A549 (cell line): ENCODE measurements around the gene STXBP6. TPM values are rescaled to one million over a fixed set of nuclear protein-coding genes. Genes with fewer than 3 reads are reported as not detected.

ENCODE experiments used
- ATAC-seq, 2 experiments: fragments of 200-7000 bp in 1 of 2; fragments of >200 bp in 1 of 2; cut with Nextera tagmentation in 1 of 2; cut with Tn5 transposase in 1 of 2; 3 replicates each; pipeline versions ENCODE4 v1.8.0 to v1.9.1; 2018 to 2020; ENCODE audit warnings: mild to moderate bottlenecking in 1 of 2, moderate library complexity in 1 of 2
- CTCF ChIA-PET: fragments of 300-600 bp; sonication (Branson Sonifier 250); formaldehyde crosslinking; extraction: SDS; loops from one replicate; lab custom pipeline; 2021; ENCODE audit warnings: antibody characterized with exemption, inconsistent platforms; lab: Yijun Ruan, JAX
- POLR2A ChIA-PET: fragments of 350-600 bp; formaldehyde crosslinking; extraction: SDS; loops from one replicate; lab custom pipeline; 2021; ENCODE audit warnings: antibody characterized with exemption, inconsistent platforms; lab: Yijun Ruan, JAX
- DNase-seq, 2 experiments: peaks; one replicate each; pipeline versions ENCODE4 v3.0.0 to v3.0.0-alpha.2; 2011 to 2016; ENCODE audit warnings: low read depth in 1 of 2, low spot score in 1 of 2
- FAIRE-seq: peaks from 2 replicates; lab custom pipeline; 2011; peaks lifted over from hg19 to GRCh38; lab: Jason Lieb, UNC
- H3K27ac ChIP-seq, 2 experiments: fragments of >200 bp; sonication (Bioruptor Twin); formaldehyde crosslinking; 3 replicates each; pipeline ENCODE4 v1.5.1; 2016 to 2017
- H3K4me1 ChIP-seq: fragments of >200 bp; sonication (Bioruptor Twin); formaldehyde crosslinking; 3 replicates; pipeline ENCODE4 v1.6.1; 2016
- H3K4me2 ChIP-seq: fragments of >200 bp; sonication (Bioruptor Twin); formaldehyde crosslinking; 3 replicates; pipeline ENCODE4 v1.6.1; 2016
- H3K4me3 ChIP-seq: fragments of >200 bp; sonication (Bioruptor Twin); formaldehyde crosslinking; 3 replicates; pipeline ENCODE4 v1.5.1; 2016
- H3K9me3 ChIP-seq: fragments of >200 bp; sonication (Bioruptor Twin); formaldehyde crosslinking; 3 replicates; pipeline ENCODE4 v1.6.1; 2016
- BHLHE40 ChIP-seq: IDR thresholded peaks from 2 replicates; pipeline ENCODE4 v1.6.1; 2012; ENCODE audit warnings: low read depth, low read length, inconsistent platforms
- CBX2 ChIP-seq: fragments of 200-600 bp; sonication (generic); IDR thresholded peaks from 2 replicates; pipeline ENCODE4 v1.6.1; 2016; ENCODE audit warnings: low read depth, mild to moderate bottlenecking, borderline replicate concordance
- CBX8 ChIP-seq: fragments of 200-600 bp; sonication (generic); IDR thresholded peaks from 2 replicates; pipeline ENCODE4 v1.6.1; 2016
- CEBPB ChIP-seq, 2 experiments: fragments of >200 bp in 1 of 2; sonication (Bioruptor Twin) in 1 of 2; formaldehyde crosslinking in 1 of 2; IDR thresholded peaks; 2 replicates each; pipeline ENCODE4 v1.6.1; 2012 to 2016
- CHD4 ChIP-seq: fragments of 200-600 bp; sonication (generic); IDR thresholded peaks from 2 replicates; pipeline ENCODE4 v1.6.1; 2016; ENCODE audit warnings: antibody characterized with exemption, mild to moderate bottlenecking, borderline replicate concordance
- EP300 ChIP-seq, 2 experiments: fragments of >200 bp; sonication (Bioruptor Twin); formaldehyde crosslinking; IDR thresholded peaks; 2 replicates in 1 of 2; 3 replicates in 1 of 2; pipeline ENCODE4 v1.6.1; 2016 to 2017
- ESRRA ChIP-seq: fragments of 150-350 bp; IDR thresholded peaks from 2 replicates; pipeline ENCODE4 v1.6.1; 2014; ENCODE audit warnings: mild to moderate bottlenecking, low read length, borderline replicate concordance
- FOSB ChIP-seq: fragments of 250-450 bp; sonication (Bioruptor Pico); IDR thresholded peaks from 2 replicates; pipeline ENCODE4 v1.5.0; 2020; ENCODE audit warnings: mild to moderate bottlenecking, moderate library complexity
- GATA3 ChIP-seq: IDR thresholded peaks from 2 replicates; pipeline ENCODE4 v1.6.1; 2012; ENCODE audit warnings: borderline replicate concordance
- HDAC2 ChIP-seq: fragments of 200-600 bp; sonication (generic); IDR thresholded peaks from 2 replicates; pipeline ENCODE4 v1.6.1; 2016
- HES2 ChIP-seq: fragments of >200 bp; sonication (Bioruptor Twin); formaldehyde crosslinking; IDR thresholded peaks from 2 replicates; pipeline ENCODE4 v1.6.1; 2016
- KDM1A ChIP-seq: fragments of 200-600 bp; sonication (generic); IDR thresholded peaks from 2 replicates; pipeline ENCODE4 v1.6.1; 2016; ENCODE audit warnings: low read depth, mild to moderate bottlenecking
- KDM5A ChIP-seq: fragments of 200-600 bp; sonication (generic); IDR thresholded peaks from 2 replicates; pipeline ENCODE4 v1.6.1; 2016; ENCODE audit warnings: antibody characterized with exemption, mild to moderate bottlenecking
- NFE2L2 ChIP-seq: fragments of 150-350 bp; conservative IDR thresholded peaks from 2 replicates; pipeline ENCODE4 v1.6.1; 2014; ENCODE audit warnings: low read length
- PBX3 ChIP-seq: IDR thresholded peaks from 2 replicates; pipeline ENCODE4 v1.6.1; 2012
- PHF8 ChIP-seq: fragments of 200-600 bp; sonication (generic); IDR thresholded peaks from 2 replicates; pipeline ENCODE4 v1.6.1; 2016; ENCODE audit warnings: low read depth, mild to moderate bottlenecking, antibody characterized with exemption, moderate library complexity, borderline replicate concordance
- RFX5 ChIP-seq: fragments of 450-650 bp; IDR thresholded peaks from 2 replicates; pipeline ENCODE4 v1.7.1; 2014; ENCODE audit warnings: antibody characterized with exemption, mild to moderate bottlenecking, moderate library complexity
- RNF2 ChIP-seq: fragments of 200-600 bp; sonication (generic); IDR thresholded peaks from 2 replicates; pipeline ENCODE4 v1.6.1; 2016; ENCODE audit warnings: low read depth, mild to moderate bottlenecking, antibody characterized with exemption, moderate library complexity, borderline replicate concordance
- ZC3H11A ChIP-seq: fragments of 450-650 bp; IDR thresholded peaks from 2 replicates; pipeline ENCODE4 v1.6.1; 2014; ENCODE audit warnings: antibody characterized with exemption, mild to moderate bottlenecking
- ZFP36 ChIP-seq: fragments of 450-650 bp; IDR thresholded peaks from 2 replicates; pipeline ENCODE4 v1.6.1; 2014; ENCODE audit warnings: borderline replicate concordance; ENCODE audit not compliant: partially characterized antibody
- ZNF302 ChIP-seq: fragments of 250-450 bp; sonication (Bioruptor Pico); IDR thresholded peaks from 2 replicates; pipeline ENCODE4 v1.9.0; 2021; ENCODE audit warnings: inconsistent platforms, mild to moderate bottlenecking, moderate library complexity
- ZSCAN20 ChIP-seq: fragments of 250-450 bp; sonication (Bioruptor Pico); IDR thresholded peaks from 2 replicates; pipeline ENCODE4 v1.8.0; 2022; ENCODE audit warnings: mild to moderate bottlenecking, moderate library complexity
- WGBS: methylation state at CpG from one replicate; pipeline ENCODE4 v1.1.6; 2017; ENCODE audit errors: missing lambda C conversion rate; 5-methylcytosine and 5-hydroxymethylcytosine counted together
- polyA plus RNA-seq, 4 experiments: library from polyadenylated mRNA; depleted of rRNA in 3 of 4; stranded (reverse); fragments of >200 nt; fragmentation: RNase III in 1 of 4; extraction: RNeasy Plus Mini Kit Qiagen cat#74134 plus additional on column Dnase treatment in 1 of 4; gene quantifications; 2 replicates in 3 of 4; 3 replicates in 1 of 4; pipeline ENCODE4 v1.2.3, GENCODE V29; 2011 to 2017
- TF ChIP-seq, protein P1 (sequence below): fragments of 250-450 bp; sonication (Bioruptor Pico); IDR thresholded peaks from 2 replicates; pipeline ENCODE4 v1.5.0; 2021; ENCODE audit warnings: mild to moderate bottlenecking, moderate library complexity, borderline replicate concordance
- TF ChIP-seq, protein P2 (sequence below): fragments of 150-350 bp; IDR thresholded peaks from 2 replicates; pipeline ENCODE4 v1.6.1; 2014; ENCODE audit warnings: low read depth, mild to moderate bottlenecking, low read length
- TF ChIP-seq, protein P3 (sequence below): IDR thresholded peaks from 2 replicates; pipeline ENCODE4 v1.6.1; 2012

STXBP6 gene
- polyA plus RNA-seq, 2 of the 4 experiments (the other 2 are of a cell fraction) = 1.7 to 6.3 TPM

DNA sequence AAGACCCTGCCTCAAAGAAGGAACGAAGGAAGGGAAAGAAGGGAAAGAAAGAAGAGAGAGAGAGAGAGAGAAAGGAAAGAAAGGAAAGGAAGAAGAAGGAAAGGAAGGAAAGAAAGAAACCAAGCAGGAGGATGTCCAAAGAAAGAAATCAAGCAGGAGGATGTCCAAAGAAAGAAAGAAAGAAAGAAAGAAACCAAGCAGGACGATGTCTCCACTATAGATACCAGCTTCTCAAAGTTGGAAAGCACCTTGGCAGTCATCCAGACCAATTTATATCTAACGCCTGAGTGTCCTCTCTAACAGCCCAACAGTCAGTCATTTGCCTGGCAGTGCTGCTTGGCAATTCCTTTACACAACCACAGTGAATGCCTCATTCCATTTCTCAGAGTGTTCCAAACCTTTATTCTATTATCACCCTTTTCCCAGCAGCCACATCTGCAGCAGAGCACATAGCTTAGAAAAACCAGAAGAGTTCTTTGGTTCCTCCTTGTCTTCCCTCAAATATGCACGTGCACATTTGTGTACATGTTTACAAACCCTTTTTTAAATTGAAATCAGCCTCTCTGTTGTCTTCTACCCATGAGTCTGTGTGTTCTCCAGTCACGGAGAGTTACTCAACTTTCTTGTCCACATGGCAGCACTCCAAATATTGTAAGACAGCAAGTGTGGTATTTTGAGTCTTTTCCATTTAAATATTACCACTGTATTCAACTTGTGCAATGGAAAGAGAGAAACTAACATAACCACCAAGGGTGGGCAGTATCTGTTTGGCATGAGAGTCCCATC lies 138.4 kb downstream of the STXBP6 start:
- 17% methylated on average over 5 of the region's 5 CpGs for WGBS
- ChIA-PET CTCF (interaction anchor here (1.5 kb wide), 1 partner anchor 16 kb away, joined by 3 read pairs; no protein-coding TSS in a partner anchor), POLR2A (no interaction called here)
- TF ChIP-seq CBX8 = no peak
- TF ChIP-seq KDM5A = no peak
- no peak for TF ChIP-seq ZC3H11A
- no peak for TF ChIP-seq CHD4
- no peak for TF ChIP-seq PBX3
- TF ChIP-seq ZNF302 (CRISPR knock-in tag) = no peak
- TF ChIP-seq KDM1A = no peak
- TF ChIP-seq EP300 (IDR thresholded peaks at IDR 0.05) = no peak
- no peak for TF ChIP-seq HES2
- TF ChIP-seq, protein P1, sequence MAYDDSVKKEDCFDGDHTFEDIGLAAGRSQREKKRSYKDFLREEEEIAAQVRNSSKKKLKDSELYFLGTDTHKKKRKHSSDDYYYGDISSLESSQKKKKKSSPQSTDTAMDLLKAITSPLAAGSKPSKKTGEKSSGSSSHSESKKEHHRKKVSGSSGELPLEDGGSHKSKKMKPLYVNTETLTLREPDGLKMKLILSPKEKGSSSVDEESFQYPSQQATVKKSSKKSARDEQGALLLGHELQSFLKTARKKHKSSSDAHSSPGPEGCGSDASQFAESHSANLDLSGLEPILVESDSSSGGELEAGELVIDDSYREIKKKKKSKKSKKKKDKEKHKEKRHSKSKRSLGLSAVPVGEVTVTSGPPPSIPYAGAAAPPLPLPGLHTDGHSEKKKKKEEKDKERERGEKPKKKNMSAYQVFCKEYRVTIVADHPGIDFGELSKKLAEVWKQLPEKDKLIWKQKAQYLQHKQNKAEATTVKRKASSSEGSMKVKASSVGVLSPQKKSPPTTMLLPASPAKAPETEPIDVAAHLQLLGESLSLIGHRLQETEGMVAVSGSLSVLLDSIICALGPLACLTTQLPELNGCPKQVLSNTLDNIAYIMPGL (CRISPR knock-in tag) = no peak
- TF ChIP-seq, protein P2, sequence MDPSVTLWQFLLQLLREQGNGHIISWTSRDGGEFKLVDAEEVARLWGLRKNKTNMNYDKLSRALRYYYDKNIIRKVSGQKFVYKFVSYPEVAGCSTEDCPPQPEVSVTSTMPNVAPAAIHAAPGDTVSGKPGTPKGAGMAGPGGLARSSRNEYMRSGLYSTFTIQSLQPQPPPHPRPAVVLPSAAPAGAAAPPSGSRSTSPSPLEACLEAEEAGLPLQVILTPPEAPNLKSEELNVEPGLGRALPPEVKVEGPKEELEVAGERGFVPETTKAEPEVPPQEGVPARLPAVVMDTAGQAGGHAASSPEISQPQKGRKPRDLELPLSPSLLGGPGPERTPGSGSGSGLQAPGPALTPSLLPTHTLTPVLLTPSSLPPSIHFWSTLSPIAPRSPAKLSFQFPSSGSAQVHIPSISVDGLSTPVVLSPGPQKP = no peak
- TF ChIP-seq RNF2 = no peak
- TF ChIP-seq HDAC2 = no peak
- TF ChIP-seq FOSB (CRISPR knock-in tag) = no peak
- TF ChIP-seq PHF8 = no peak
- TF ChIP-seq RFX5 = no peak
- TF ChIP-seq CEBPB (IDR thresholded peaks at IDR 0.05) = no peak
- no peak for TF ChIP-seq ESRRA
- no peak for TF ChIP-seq GATA3
- H3K9me3 ChIP-seq = no peaks in the 10 kb centered on the region
- H3K4me3 ChIP-seq = no peak overlapping the region
- no peak overlapping the region for H3K27ac ChIP-seq
- peaks cover 15% of the 10 kb centered on the region; the same call in 1 of the 3 replicates for H3K4me1 ChIP-seq
- DNase-seq = peak in 1 of 2 experiments; percentile 4
- FAIRE-seq = no peak
- peak overlapping the region; percentile 59 for H3K4me2 ChIP-seq
- no peak for ATAC-seq

DNA sequence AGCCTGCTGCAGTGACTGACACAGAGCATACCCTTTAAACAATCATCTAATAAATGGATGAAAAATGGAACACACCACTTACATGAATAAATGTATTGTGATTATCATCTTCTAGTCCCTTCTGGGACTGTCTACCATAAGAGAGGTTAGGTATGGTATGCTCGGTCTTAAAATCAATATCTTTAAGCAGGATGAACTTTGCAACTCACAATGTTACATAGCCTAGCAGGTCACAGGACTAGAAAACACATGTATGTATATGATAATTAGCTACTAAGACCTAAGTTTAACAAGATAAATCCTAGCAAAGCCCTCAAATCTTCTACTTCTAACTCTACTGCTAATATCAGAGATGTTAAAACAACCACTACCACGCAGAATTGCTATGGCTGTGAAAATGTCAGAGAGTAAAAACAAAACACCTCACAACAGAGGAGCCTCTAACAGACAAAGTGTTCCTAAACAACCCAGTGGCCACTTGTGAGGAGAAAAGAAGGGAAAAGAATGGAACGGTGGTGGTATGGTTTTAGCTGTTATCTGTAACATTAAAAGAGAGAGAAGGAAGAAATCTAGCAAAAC lies 139.4 kb downstream of the STXBP6 start:
- FAIRE-seq (no peak), DNase-seq (no peak), ATAC-seq (no peak)
- CTCF ChIA-PET = interaction anchor here (1.0 to 1.5 kb wide), 2 partner anchors 15 to 223 kb away, joined by 3 read pairs; no protein-coding TSS in a partner anchor
- Histone ChIP-seq H3K9me3 (no peaks in the 10 kb centered on the region), H3K27ac (no peak overlapping the region), H3K4me2 (no peak overlapping the region)
- POLR2A ChIA-PET = no interaction called here
- TF ChIP-seq PHF8 (no peak), ZFP36 (no peak), GATA3 (no peak), HES2 (no peak), BHLHE40 (no peak), FOSB (CRISPR knock-in tag) (no peak), NFE2L2 (no peak), CBX2 (no peak), ZSCAN20 (CRISPR knock-in tag) (no peak), RFX5 (no peak), CBX8 (no peak), KDM1A (no peak)
- TF ChIP-seq, protein P2 = no peak
- TF ChIP-seq, protein P3, sequence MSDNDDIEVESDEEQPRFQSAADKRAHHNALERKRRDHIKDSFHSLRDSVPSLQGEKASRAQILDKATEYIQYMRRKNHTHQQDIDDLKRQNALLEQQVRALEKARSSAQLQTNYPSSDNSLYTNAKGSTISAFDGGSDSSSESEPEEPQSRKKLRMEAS = no peak
- TF ChIP-seq, all 56 proteins: peak for 0
- 45% methylated on average over 3 of the region's 3 CpGs for WGBS
- H3K4me3 ChIP-seq = no peak overlapping the region
- peaks cover 7% of the 10 kb centered on the region; the same call in 1 of the 3 replicates for H3K4me1 ChIP-seq
